Karpas-422 (cell line): ENCODE results near the gene TRPC4AP. TPM values are rescaled to one million over a fixed set of nuclear protein-coding genes. Genes with fewer than 3 reads are reported as not detected.
A peak's percentile ranks its signal among the peaks of the same experiment; 100 is the strongest.

Experiments used
- DNase-seq: peaks from one replicate; pipeline ENCODE4 v3.0.0-alpha.2; 2015
- H2AFZ ChIP-seq: fragments of 200-600 bp; sonication (generic); 2 replicates; pipeline ENCODE4 v1.6.1; 2014; ENCODE audit warnings: antibody characterized with exemption, low read length, mixed read lengths
- H3K27ac ChIP-seq: fragments of 200-600 bp; sonication (generic); 2 replicates; pipeline ENCODE4 v1.5.1; 2014; ENCODE audit warnings: mild to moderate bottlenecking, low read length, moderate library complexity
- H3K27me3 ChIP-seq: fragments of 200-600 bp; sonication (generic); 2 replicates; pipeline ENCODE4 v1.6.1; 2014; ENCODE audit warnings: low read length, mixed read lengths
- H3K36me3 ChIP-seq: fragments of 200-600 bp; sonication (generic); 2 replicates; pipeline ENCODE4 v1.6.1; 2014; ENCODE audit warnings: low read length, mixed read lengths; ENCODE audit not compliant: insufficient read depth
- H3K4me1 ChIP-seq: fragments of 200-600 bp; sonication (generic); 2 replicates; pipeline ENCODE4 v1.6.1; 2014; ENCODE audit warnings: mild to moderate bottlenecking, low read length, mixed read lengths
- H3K4me2 ChIP-seq: fragments of 200-600 bp; sonication (generic); 2 replicates; pipeline ENCODE4 v1.6.1; 2014; ENCODE audit warnings: low read length, low read depth, mild to moderate bottlenecking; ENCODE audit not compliant: poor library complexity, severe bottlenecking
- H3K4me3 ChIP-seq: fragments of 200-600 bp; sonication (generic); 2 replicates; pipeline ENCODE4 v1.5.1; 2014; ENCODE audit warnings: mild to moderate bottlenecking, antibody characterized with exemption, low read length, mixed read lengths
- H3K79me2 ChIP-seq: fragments of 200-600 bp; sonication (generic); 2 replicates; pipeline ENCODE4 v1.6.1; 2014; ENCODE audit warnings: mild to moderate bottlenecking, low read length, mixed read lengths
- H3K9ac ChIP-seq: fragments of 200-600 bp; sonication (generic); 2 replicates; pipeline ENCODE4 v1.6.0; 2014; ENCODE audit warnings: low read length
- H3K9me2 ChIP-seq: fragments of 200-600 bp; sonication (generic), shearing (Covaris generic); replicated peaks from 2 replicates; pipeline ENCODE4 v1.6.0; 2014; ENCODE audit warnings: mild to moderate bottlenecking, low read length, moderate library complexity; ENCODE audit not compliant: insufficient read depth
- H3K9me3 ChIP-seq: fragments of 300-700, 200-600 bp; sonication (generic); 2 replicates; pipeline ENCODE4 v1.6.1; 2014; ENCODE audit warnings: low read length, mixed read lengths
- H4K20me1 ChIP-seq: fragments of 200-600 bp; sonication (generic); 2 replicates; pipeline ENCODE4 v1.6.1; 2014; ENCODE audit warnings: mild to moderate bottlenecking, antibody characterized with exemption, low read length, low read depth; ENCODE audit not compliant: insufficient read depth
- total RNA-seq: library from RNA; depleted of rRNA; stranded (reverse); fragments of >200 nt; shearing (Covaris generic); gene quantifications from 2 replicates; pipeline ENCODE4 v1.2.3, GENCODE V29; 2014; ENCODE audit warnings: low replicate concordance

TRPC4AP gene
- total RNA-seq, 1 experiment from 2014 or later = 30.3 TPM

DNA sequence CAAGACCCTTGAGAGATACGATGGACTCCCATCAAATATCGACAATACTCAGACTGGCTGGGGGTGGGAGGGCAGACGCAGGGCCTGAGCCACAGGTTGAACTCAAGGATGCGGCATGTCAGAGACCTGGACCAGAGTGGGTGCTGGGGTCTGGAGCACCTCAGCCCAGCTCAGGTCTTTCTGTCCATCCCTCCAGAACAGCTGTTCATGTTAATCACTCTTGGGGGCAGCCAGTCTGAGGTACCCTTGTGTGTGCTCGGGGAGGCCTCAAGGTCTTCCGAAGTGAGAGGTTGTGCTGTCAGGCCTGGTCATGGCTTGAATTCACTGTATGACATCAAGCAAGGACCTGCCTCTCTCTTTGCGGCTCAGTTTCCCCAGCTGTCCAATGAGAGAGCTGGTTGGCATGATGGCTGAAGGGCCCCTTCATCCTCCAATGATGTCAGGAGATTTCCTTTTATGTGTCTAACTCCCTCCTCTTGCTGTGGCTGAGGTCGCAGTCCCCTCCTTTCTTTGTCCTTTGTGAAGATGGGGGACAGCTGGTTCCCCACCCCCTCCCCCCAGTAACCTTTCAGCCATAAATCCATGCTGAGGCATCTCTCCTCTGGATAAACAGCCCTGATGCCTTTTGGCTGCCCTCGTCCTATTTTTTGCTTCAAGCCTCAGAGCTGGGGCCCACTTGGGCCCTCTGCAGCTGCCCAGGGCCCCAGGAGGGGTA is 121.6 kb downstream of the TRPC4AP start:
- Histone ChIP-seq H2AFZ (no peak overlapping the region), H3K4me3 (no peak overlapping the region), H3K27ac (no peak overlapping the region), H3K79me2 (no peaks in the 10 kb centered on the region), H3K9me3 (no peaks in the 10 kb centered on the region), H3K9ac (no peak overlapping the region), H3K36me3 (no peaks in the 10 kb centered on the region), H3K4me1 (peaks cover 3% of the 10 kb centered on the region), H3K4me2 (no peak overlapping the region), H4K20me1 (no peaks in the 10 kb centered on the region), H3K27me3 (no peaks in the 10 kb centered on the region), H3K9me2 (no peaks in the 10 kb centered on the region)
- DNase-seq = no peak

DNA sequence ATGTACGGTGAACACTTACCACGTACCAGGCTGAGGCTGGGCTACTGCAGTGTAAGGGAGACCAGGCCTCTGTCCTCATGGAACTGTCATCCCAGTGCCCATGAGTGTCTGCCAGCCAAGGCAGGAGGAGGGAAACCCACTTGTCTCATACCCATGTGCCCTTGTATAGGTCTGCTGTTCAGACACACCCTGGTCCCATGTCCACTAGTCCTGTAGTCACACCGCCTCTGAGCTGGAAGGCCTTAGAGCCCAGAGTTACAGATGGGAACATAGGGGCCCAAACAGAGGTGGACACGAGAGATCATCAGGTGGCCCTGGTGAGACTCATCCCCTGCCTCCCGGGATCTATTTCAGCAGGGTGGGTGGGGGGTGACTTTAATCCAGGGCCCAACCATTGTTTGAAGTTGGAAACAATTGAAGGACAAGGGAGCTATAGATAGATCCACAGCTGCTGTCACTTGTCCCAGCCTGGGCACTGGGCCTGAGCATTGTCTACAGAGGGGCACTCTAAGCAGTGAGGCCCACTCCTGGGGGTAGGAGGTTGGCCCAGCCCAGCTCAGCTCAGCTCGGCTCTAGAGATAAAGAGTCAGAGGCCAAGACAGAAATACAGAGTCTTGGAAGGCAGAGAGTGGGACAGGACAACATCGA is 122.3 kb downstream of the TRPC4AP start:
- Histone ChIP-seq H3K9me2 (no peaks in the 10 kb centered on the region), H3K9me3 (no peaks in the 10 kb centered on the region), H3K4me3 (no peak overlapping the region), H3K9ac (no peak overlapping the region), H3K79me2 (no peaks in the 10 kb centered on the region), H3K36me3 (no peaks in the 10 kb centered on the region), H4K20me1 (no peaks in the 10 kb centered on the region), H3K4me1 (no peaks in the 10 kb centered on the region), H3K4me2 (no peak overlapping the region), H3K27ac (no peak overlapping the region), H2AFZ (no peak overlapping the region), H3K27me3 (no peaks in the 10 kb centered on the region)
- DNase-seq = no peak

DNA sequence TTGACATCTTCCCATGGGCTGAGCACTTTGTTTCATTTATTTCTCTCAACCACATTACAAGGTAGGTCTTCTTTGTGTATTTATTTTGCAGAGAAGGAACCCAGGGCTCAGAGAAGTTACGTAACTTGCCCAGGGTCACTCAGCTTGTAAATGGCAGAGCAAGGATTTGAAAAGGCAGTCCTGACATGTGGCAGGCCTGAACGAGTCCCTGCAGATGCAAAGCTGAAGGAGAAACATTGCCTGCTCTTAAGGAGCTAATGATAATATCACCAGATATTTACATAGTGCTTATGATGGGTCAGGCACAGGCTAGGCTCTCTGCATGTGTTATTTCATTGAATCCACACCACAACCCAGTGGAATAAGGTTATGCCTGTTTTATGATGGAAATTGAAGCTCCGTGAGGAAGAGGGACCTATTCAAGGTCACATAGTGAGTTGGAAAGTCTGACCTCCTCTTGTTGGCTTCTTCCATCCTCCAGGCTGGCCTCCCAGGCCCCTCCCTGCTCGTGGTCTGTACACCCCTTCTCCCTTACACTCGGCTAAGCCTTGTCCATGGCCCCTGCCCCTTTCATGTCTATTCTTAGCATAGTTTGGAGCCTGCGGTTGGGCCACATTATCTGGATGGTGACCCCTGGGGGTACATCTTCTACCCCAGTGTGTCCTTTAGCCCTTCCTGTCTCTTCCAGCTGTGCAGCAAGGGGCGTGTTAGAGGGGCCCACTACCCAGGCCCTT is 124.4 kb downstream of the TRPC4AP start:
- H3K27me3 ChIP-seq = no peaks in the 10 kb centered on the region
- H3K36me3 ChIP-seq = no peaks in the 10 kb centered on the region
- H3K9me3 ChIP-seq = no peaks in the 10 kb centered on the region
- H4K20me1 ChIP-seq = no peaks in the 10 kb centered on the region
- H3K9me2 ChIP-seq = no peaks in the 10 kb centered on the region
- no peak overlapping the region for H2AFZ ChIP-seq
- H3K4me3 ChIP-seq = no peak overlapping the region
- no peak overlapping the region for H3K9ac ChIP-seq
- H3K79me2 ChIP-seq = no peaks in the 10 kb centered on the region
- H3K4me1 ChIP-seq = no peaks in the 10 kb centered on the region
- H3K4me2 ChIP-seq = no peak overlapping the region
- no peak for DNase-seq
- H3K27ac ChIP-seq = no peak overlapping the region

DNA sequence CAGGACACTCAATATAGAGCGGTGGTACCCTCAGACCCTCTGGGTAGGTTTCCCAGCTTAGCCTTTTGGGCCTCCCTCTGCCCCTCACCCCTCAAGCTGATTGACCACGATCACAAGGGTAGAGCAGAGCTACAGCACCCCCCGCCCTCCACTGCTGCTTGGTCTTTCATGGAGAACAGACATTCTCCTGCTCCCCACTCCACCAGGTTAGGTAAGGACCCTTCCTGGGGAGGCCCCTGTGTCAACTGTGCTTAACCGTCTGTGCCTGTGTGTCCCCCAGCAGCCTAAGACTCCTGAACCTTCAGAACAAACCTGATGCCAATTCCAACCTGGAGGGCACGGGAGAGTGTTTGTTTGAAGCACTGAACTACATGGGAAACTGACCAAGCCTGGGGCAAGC is 125.2 kb downstream of the TRPC4AP start:
- Histone ChIP-seq H3K79me2 (no peaks in the 10 kb centered on the region), H3K27me3 (no peaks in the 10 kb centered on the region), H4K20me1 (no peaks in the 10 kb centered on the region), H3K27ac (no peak overlapping the region), H3K9me2 (no peaks in the 10 kb centered on the region), H2AFZ (no peak overlapping the region), H3K9ac (no peak overlapping the region), H3K9me3 (no peaks in the 10 kb centered on the region), H3K4me1 (no peaks in the 10 kb centered on the region), H3K36me3 (no peaks in the 10 kb centered on the region), H3K4me3 (no peak overlapping the region), H3K4me2 (no peak overlapping the region)
- no peak for DNase-seq

DNA sequence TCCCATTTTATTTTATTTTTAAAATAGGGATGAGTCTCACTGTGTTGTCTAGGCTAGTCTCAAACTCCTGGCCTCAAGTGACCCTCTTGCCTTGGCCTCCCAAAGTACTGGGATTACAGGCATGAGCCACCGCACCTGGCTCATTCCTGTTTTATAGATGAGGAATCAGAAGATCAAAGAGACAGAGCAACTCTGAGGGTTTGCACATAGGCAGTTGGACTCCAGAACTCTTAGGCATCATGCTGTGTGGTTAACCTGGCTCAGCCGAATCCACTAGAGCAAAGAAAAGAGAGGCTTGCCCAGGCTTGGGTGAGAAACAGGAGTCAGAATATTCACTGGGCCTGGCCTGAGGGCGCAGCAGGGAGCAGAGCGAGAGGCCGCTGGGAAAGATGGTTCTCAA is 127.6 kb downstream of the TRPC4AP start:
- Histone ChIP-seq H3K36me3 (no peaks in the 10 kb centered on the region), H4K20me1 (no peaks in the 10 kb centered on the region), H3K79me2 (no peaks in the 10 kb centered on the region), H3K9ac (no peak overlapping the region), H3K4me3 (no peak overlapping the region), H3K27me3 (no peaks in the 10 kb centered on the region), H2AFZ (no peak overlapping the region), H3K9me3 (no peaks in the 10 kb centered on the region), H3K27ac (no peak overlapping the region), H3K4me1 (no peaks in the 10 kb centered on the region), H3K9me2 (no peaks in the 10 kb centered on the region), H3K4me2 (no peak overlapping the region)
- no peak for DNase-seq

DNA sequence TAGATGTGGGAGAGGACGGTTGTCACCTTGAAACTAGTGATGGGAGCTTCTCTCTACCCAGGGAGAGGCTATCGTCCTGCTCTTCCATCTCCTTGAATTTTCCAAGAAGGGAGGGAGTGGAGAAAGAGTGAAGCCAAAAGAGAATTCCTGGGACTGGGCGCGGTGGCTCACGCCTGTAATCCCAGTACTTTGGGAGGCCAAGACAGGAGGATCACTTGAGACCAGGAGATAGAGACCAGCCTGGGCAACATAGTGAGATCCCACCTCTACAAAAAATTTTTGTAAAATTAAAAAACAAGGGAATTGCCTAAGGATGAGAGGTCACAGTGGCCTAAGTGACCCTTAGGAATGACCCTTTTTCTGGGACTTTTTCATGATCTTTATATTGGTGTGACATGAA is 128.1 kb downstream of the TRPC4AP start:
- Histone ChIP-seq H3K4me2 (no peak overlapping the region), H2AFZ (no peak overlapping the region), H3K36me3 (no peaks in the 10 kb centered on the region), H3K4me3 (no peak overlapping the region), H3K27ac (no peak overlapping the region), H3K79me2 (no peaks in the 10 kb centered on the region), H3K27me3 (no peaks in the 10 kb centered on the region), H3K9me3 (no peaks in the 10 kb centered on the region), H3K9ac (no peak overlapping the region), H3K9me2 (no peaks in the 10 kb centered on the region), H3K4me1 (no peaks in the 10 kb centered on the region), H4K20me1 (no peaks in the 10 kb centered on the region)
- DNase-seq = no peak

DNA sequence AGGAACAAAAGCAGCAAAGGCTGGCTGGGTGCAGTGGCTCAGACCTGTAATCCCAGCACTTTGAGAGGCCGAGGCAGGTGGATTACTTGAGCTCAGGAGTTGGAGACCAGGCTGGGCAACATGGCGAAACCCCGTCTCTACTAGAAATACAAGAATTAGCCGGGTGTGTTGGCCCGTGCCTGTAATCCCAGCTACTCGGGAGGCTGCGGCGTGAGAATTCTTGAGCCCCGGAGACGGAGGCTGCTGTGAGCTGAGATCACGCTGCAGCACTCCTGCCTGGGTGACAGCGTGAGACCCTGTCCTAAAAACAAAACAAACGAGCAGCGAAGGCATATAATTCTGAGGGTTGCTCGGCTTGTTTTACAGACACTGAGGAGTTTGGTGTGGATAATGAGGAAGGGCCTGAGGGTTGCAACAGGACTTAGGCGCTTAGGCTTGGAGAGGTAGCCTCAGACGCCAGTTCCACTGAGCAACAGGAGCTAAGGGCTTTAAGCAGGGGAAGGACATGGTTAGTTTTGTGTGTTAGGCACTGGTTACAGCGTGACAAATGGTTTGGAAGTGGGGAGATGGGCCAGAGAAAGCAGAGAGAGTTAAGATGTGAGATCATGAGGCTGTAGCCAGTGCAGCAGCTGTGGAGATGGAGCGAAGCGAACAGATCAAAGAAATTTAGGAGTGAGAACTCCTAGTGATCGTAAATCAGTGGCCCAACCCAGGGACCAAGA is 135.7 kb downstream of the TRPC4AP start:
- no peak overlapping the region; the same call in 1 of the 2 replicates for H3K9ac ChIP-seq
- peaks cover 18% of the 10 kb centered on the region for H3K4me1 ChIP-seq
- H4K20me1 ChIP-seq = no peaks in the 10 kb centered on the region
- H3K9me3 ChIP-seq = no peaks in the 10 kb centered on the region
- no peak overlapping the region for H3K27ac ChIP-seq
- no peak overlapping the region for H3K4me2 ChIP-seq
- no peak overlapping the region for H2AFZ ChIP-seq
- DNase-seq = no peak
- no peaks in the 10 kb centered on the region for H3K27me3 ChIP-seq
- no peaks in the 10 kb centered on the region for H3K9me2 ChIP-seq
- no peaks in the 10 kb centered on the region for H3K79me2 ChIP-seq
- H3K36me3 ChIP-seq = no peaks in the 10 kb centered on the region
- no peak overlapping the region for H3K4me3 ChIP-seq

DNA sequence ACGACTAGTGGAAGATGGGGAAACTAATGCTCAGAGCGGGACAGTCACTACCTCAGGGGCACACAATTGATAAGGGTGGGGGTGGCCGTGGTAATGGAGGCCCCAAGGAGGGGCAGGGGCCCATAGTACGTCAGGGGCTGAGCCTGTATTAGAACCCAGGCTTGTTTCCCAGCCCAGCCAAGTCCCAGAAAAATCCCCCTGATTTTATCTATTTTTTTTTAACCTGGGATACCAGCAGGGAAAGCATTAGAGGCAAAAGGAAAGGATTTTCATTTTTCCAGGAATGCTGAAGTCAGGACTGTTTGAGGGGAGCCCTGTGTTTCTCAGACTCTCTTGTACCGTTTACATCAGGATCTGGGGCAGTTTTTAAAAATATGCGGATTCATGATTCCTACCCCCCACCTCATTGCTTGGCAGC is 136.6 kb downstream of the TRPC4AP start:
- Histone ChIP-seq H4K20me1 (no peaks in the 10 kb centered on the region), H2AFZ (peak overlapping the region; percentile 96), H3K79me2 (no peaks in the 10 kb centered on the region), H3K36me3 (no peaks in the 10 kb centered on the region), H3K9me3 (no peaks in the 10 kb centered on the region), H3K4me1 (peaks cover 26% of the 10 kb centered on the region), H3K4me3 (peak overlapping the region; percentile 80), H3K9me2 (no peaks in the 10 kb centered on the region), H3K27ac (no peak overlapping the region), H3K4me2 (peak overlapping the region; percentile 76), H3K9ac (peak overlapping the region; percentile 85), H3K27me3 (no peaks in the 10 kb centered on the region)
- DNase-seq = no peak
